GM12801 (cell line): ENCODE data around the gene ZDHHC20.

Source experiments
- TF ChIP-seq, protein P1 (sequence below): IDR thresholded peaks from one replicate; pipeline ENCODE4 v1.5.1; 2011; ENCODE audit warnings: control low read depth; ENCODE audit not compliant: insufficient read length; ENCODE audit errors: extremely low read depth

Gene ZDHHC20

DNA sequence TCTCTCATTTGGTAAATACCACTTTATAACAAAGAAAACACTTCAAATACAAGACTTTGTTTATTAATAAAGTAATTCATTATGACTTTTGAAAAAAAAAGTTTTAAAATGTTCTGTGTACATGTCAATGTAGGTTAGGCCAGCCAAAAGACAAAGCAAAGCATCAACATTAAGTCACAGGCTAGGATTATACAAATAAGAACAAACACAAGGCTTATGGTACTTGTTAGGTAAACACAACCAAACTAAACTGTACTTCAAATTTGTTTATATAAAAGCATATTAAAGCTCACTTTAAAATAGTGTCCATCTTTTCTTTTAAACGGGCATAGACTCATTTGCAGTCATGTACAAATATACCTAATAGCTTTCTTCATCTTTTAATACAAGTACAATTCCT, 86.6 kb downstream of the ZDHHC20 start:
- TF ChIP-seq, protein P1, sequence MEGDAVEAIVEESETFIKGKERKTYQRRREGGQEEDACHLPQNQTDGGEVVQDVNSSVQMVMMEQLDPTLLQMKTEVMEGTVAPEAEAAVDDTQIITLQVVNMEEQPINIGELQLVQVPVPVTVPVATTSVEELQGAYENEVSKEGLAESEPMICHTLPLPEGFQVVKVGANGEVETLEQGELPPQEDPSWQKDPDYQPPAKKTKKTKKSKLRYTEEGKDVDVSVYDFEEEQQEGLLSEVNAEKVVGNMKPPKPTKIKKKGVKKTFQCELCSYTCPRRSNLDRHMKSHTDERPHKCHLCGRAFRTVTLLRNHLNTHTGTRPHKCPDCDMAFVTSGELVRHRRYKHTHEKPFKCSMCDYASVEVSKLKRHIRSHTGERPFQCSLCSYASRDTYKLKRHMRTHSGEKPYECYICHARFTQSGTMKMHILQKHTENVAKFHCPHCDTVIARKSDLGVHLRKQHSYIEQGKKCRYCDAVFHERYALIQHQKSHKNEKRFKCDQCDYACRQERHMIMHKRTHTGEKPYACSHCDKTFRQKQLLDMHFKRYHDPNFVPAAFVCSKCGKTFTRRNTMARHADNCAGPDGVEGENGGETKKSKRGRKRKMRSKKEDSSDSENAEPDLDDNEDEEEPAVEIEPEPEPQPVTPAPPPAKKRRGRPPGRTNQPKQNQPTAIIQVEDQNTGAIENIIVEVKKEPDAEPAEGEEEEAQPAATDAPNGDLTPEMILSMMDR: no peak

DNA sequence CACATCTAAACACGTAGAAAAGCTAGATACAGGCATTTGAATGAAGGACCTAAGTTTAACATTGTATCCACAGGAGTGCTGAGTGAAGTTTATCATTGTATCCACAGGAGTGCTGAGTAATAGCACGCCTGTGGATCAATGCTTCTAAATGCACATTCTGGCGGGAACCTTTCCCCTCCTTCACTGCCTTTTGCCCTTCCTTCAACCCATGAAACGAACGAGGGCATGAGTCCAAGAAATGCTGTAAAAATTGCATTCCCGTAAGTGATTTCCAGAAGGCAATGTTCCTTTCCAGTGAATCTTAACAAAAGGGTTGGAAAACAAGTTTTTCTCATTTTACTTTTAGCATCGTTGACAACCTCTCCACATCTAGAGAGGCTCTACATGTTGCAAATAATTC, 88.1 kb downstream of the ZDHHC20 start:
- TF ChIP-seq, protein P1: no peak

DNA sequence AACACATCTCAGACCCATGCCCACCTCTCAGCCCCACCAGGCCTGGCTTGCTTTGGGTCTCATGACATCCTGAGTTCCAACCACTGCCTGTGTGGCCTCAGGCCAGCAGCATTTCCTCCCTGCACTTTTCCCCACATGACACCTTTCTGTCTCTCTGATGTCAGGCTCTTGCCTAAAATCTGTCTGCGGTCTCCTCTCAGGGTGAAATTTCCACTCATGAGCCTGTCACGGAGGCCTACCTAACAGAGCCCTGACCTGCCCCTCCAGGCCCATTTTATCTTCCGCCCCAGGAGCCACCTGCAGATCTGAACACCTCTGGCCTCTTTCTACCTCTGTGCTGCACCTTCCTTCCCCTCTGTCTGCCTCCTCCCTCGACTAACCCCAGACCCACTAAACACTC, 93.5 kb downstream of the ZDHHC20 start:
- TF ChIP-seq, protein P1: no peak

- TF ChIP-seq, protein P1: no peak
Observed at GRCh38 chr13:21364916-21365315, 94.2 kb downstream of the ZDHHC20 start.

GRCh38 chr13:21364357-21364756, 94.7 kb downstream of the ZDHHC20 start:
- TF ChIP-seq, protein P1: no peak

- TF ChIP-seq, protein P1: no peak
Observed at GRCh38 chr13:21362741-21363140, 96.4 kb downstream of the ZDHHC20 start.

DNA sequence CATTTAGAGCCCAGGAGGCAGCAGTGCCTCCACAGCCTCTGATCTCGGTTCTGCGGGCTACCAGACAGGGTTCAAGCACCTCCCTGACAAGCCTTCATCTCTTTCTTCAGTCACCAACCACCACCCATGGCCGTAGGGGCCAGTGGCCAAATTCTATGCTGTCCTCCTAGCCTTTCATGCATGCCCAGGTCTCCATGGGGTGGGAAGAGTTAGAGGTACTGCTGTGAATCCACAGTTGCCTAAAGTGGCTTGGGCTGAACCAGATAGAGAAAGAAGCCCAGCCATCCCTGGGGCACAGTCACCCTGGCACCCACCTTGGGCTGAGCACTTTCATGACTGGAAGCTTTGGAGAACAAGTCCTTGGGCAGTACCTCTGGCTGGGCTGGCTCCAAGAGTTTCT, 97.4 kb downstream of the ZDHHC20 start:
- TF ChIP-seq, protein P1: no peak

- TF ChIP-seq, protein P1: no peak
Observed at GRCh38 chr13:21361123-21361522, 98.0 kb downstream of the ZDHHC20 start.
